HCT116 (cell line): ENCODE data around the gene ERG. TPM values are rescaled to one million over a fixed set of nuclear protein-coding genes. Genes with fewer than 3 reads are reported as not detected.

Experiments used
- ATAC-seq: fragments of 200-7000 bp; cut with Tn5 transposase; 2 replicates; pipeline ENCODE4 v1.9.1; 2020; ENCODE audit warnings: mild to moderate bottlenecking, moderate library complexity
- BruUV-seq: library from RNA; stranded (reverse); fragments of 400-500 nt; replicated peaks from 2 replicates; lab custom pipeline; 2021; lab: Mats Ljungman, UMichigan
- CTCF ChIA-PET: fragments of 300-600 bp; sonication (Branson Sonifier 250); formaldehyde crosslinking; loops from one replicate; lab custom pipeline; 2021; ENCODE audit warnings: antibody characterized with exemption; lab: Charles Lee
- POLR2A ChIA-PET: fragments of 300-600, 350-600 bp; sonication (Branson Sonifier 250); formaldehyde crosslinking; loops from one replicate; lab custom pipeline; 2021; ENCODE audit warnings: antibody characterized with exemption; lab: Charles Lee
- RAD21 ChIA-PET, 2 experiments: fragments of 300-600 bp; sonication (Branson Sonifier 250); formaldehyde crosslinking; loops; one replicate each; lab custom pipeline; 2023; ENCODE audit warnings: low total read pairs in 2 of 2; ENCODE audit not compliant: uncharacterized antibody in 2 of 2, unreplicated experiment in 2 of 2, low non-redundant PET in 1 of 2; lab: Charles Lee
- DNase-seq: peaks from one replicate; pipeline ENCODE4 v3.0.0-alpha.2; 2010; ENCODE audit warnings: low read depth, low spot score
- H2AFZ ChIP-seq: fragments of 200-600 bp; shearing (Covaris generic), sonication (generic); 2 replicates; pipeline ENCODE4 v1.6.1; 2017; ENCODE audit warnings: low read depth, mixed run types, mixed read lengths, antibody characterized with exemption, low read length; ENCODE audit not compliant: poor library complexity, severe bottlenecking
- H3K27ac ChIP-seq: 2 replicates; pipeline ENCODE4 v1.5.1; 2012; ENCODE audit warnings: low read depth, low read length
- H3K27me3 ChIP-seq: fragments of 200-600 bp; sonication (generic); 2 replicates; pipeline ENCODE4 v1.6.1; 2016; ENCODE audit warnings: mixed run types, low read length, mixed read lengths; ENCODE audit not compliant: insufficient read depth
- H3K36me3 ChIP-seq, 2 experiments: fragments of 200-500 bp in 1 of 2; fragments of 200-600 bp in 1 of 2; sonication (Bioruptor generic) in 1 of 2; sonication (generic) in 1 of 2; 2 replicates each; pipeline versions ENCODE4 v1.5.1 to v1.6.1; 2014 to 2016; ENCODE audit warnings: low read length in 2 of 2, inconsistent platforms in 1 of 2, mixed read lengths in 1 of 2, mixed run types in 1 of 2; ENCODE audit not compliant: insufficient read depth in 2 of 2, control insufficient read depth in 1 of 2
- H3K4me1 ChIP-seq, 2 experiments: fragments of 200-600 bp in 1 of 2; sonication (generic) in 1 of 2; 2 replicates each; pipeline versions ENCODE4 v1.5.1 to v1.6.1; 2012 to 2017; ENCODE audit warnings: low read length in 2 of 2, inconsistent platforms in 1 of 2, mild to moderate bottlenecking in 1 of 2, mixed read lengths in 1 of 2, mixed run types in 1 of 2, moderate library complexity in 1 of 2; ENCODE audit not compliant: insufficient read depth in 2 of 2, control insufficient read depth in 1 of 2
- H3K4me2 ChIP-seq: fragments of 200-600 bp; sonication (generic); 2 replicates; pipeline ENCODE4 v1.6.1; 2017; ENCODE audit warnings: mixed run types, low read length, mixed read lengths
- H3K4me3 ChIP-seq, 2 experiments: fragments of 200-600 bp in 1 of 2; sonication (generic) in 1 of 2; replicated peaks in 1 of 2; 2 replicates each; pipeline ENCODE4 v1.5.1; 2011 to 2016; ENCODE audit warnings: low read length in 2 of 2, control low read depth in 1 of 2, low read depth in 1 of 2, mild to moderate bottlenecking in 1 of 2, mixed read lengths in 1 of 2, mixed run types in 1 of 2
- H3K79me2 ChIP-seq: fragments of 200-600 bp; sonication (generic); 2 replicates; pipeline ENCODE4 v1.6.1; 2017; ENCODE audit warnings: mild to moderate bottlenecking, mixed run types, low read length, moderate library complexity, mixed read lengths; ENCODE audit not compliant: insufficient read depth
- H3K9ac ChIP-seq: fragments of 200-600 bp; sonication (generic); 2 replicates; pipeline ENCODE4 v1.6.1; 2016; ENCODE audit warnings: low read length, mixed read lengths
- H3K9me2 ChIP-seq: fragments of 200-600 bp; sonication (generic), shearing (Covaris generic); 2 replicates; pipeline ENCODE4 v1.6.1; 2017; ENCODE audit warnings: mixed run types, mild to moderate bottlenecking, moderate library complexity; ENCODE audit not compliant: insufficient read depth
- H3K9me3 ChIP-seq, 2 experiments: fragments of 200-500 bp in 1 of 2; fragments of 200-600 bp in 1 of 2; sonication (Bioruptor generic) in 1 of 2; sonication (generic) in 1 of 2; 2 replicates each; pipeline ENCODE4 v1.6.1; 2014 to 2017; ENCODE audit warnings: low read length in 2 of 2, mixed read lengths in 2 of 2, inconsistent platforms in 1 of 2, low read depth in 1 of 2, mild to moderate bottlenecking in 1 of 2, mixed run types in 1 of 2, moderate library complexity in 1 of 2; ENCODE audit not compliant: control insufficient read depth in 1 of 2, insufficient read depth in 1 of 2
- H4K20me1 ChIP-seq: fragments of 200-600 bp; sonication (generic), shearing (Covaris generic); 2 replicates; pipeline ENCODE4 v1.6.1; 2017; ENCODE audit warnings: mixed run types, mild to moderate bottlenecking, moderate library complexity; ENCODE audit not compliant: insufficient read depth
- CEBPB ChIP-seq: IDR thresholded peaks from 2 replicates; pipeline ENCODE4 v1.6.1; 2012; ENCODE audit warnings: low read depth
- EZH2 ChIP-seq: fragments of 200-600 bp; sonication (generic); IDR thresholded peaks from 2 replicates; pipeline ENCODE4 v1.6.1; 2017; ENCODE audit warnings: antibody characterized with exemption, mixed run types
- FOSL1 ChIP-seq: IDR thresholded peaks from 2 replicates; pipeline ENCODE4 v1.6.1; 2012; ENCODE audit warnings: low read depth
- REST ChIP-seq: IDR thresholded peaks from 2 replicates; pipeline ENCODE4 v1.6.1; 2012; ENCODE audit warnings: low read depth
- intact Hi-C: fragments of 100-400 bp; cut with micrococcal nuclease; formaldehyde crosslinking; loops from 2 replicates; pipeline ENCODE4 v1.10.0; 2022
- total RNA-seq: library from RNA; stranded (reverse); gene quantifications from one replicate; pipeline ENCODE4 v1.2.1, GENCODE V29; 2021; ENCODE audit not compliant: unreplicated experiment
- TF ChIP-seq, protein P1 (sequence below): IDR thresholded peaks from 2 replicates; pipeline ENCODE4 v1.6.1; 2011; ENCODE audit warnings: mild to moderate bottlenecking, low read length, moderate library complexity; ENCODE audit not compliant: insufficient replicate concordance; ENCODE audit errors: extremely low read depth

Gene ERG
- total RNA-seq, 1 experiment from 2014 or later, result 0.17 TPM

DNA sequence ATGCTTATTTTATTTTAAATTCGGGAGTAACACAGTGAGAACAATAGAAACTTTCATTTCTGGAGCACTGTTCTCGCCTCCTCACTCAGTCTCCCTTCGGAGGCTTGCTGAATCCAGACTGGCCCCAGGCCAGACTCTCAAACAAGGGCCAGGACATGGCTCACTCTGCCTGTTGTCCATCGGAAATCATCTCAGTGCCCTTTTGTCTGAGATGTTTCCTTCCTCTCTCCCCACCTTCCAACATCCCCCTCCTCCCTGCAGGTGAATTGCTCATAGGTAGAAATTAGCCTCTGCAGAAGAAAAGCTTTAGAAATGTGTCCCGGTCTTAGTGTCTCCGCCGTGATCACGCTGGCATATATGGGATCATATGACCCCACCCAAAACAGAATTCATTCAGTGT, 55.2 kb downstream of the ERG start:
- Histone ChIP-seq H3K9ac (no peak overlapping the region), H3K4me2 (no peak overlapping the region), H3K27me3 (peaks cover 16% of the 10 kb centered on the region)
- TF ChIP-seq FOSL1 (no peak), EZH2 (no peak), REST (no peak), CEBPB (no peak)
- TF ChIP-seq, protein P1, sequence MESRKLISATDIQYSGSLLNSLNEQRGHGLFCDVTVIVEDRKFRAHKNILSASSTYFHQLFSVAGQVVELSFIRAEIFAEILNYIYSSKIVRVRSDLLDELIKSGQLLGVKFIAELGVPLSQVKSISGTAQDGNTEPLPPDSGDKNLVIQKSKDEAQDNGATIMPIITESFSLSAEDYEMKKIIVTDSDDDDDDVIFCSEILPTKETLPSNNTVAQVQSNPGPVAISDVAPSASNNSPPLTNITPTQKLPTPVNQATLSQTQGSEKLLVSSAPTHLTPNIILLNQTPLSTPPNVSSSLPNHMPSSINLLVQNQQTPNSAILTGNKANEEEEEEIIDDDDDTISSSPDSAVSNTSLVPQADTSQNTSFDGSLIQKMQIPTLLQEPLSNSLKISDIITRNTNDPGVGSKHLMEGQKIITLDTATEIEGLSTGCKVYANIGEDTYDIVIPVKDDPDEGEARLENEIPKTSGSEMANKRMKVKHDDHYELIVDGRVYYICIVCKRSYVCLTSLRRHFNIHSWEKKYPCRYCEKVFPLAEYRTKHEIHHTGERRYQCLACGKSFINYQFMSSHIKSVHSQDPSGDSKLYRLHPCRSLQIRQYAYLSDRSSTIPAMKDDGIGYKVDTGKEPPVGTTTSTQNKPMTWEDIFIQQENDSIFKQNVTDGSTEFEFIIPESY, result no peak
- TF ChIP-seq, all 23 proteins: peak for 0
- DNase-seq, result no peak
- RAD21 ChIA-PET, result no interaction called here
- Histone ChIP-seq H3K27ac (no peak overlapping the region), H3K9me3 (no peaks in the 10 kb centered on the region), H3K9me2 (no peaks in the 10 kb centered on the region), H4K20me1 (no peaks in the 10 kb centered on the region), H2AFZ (no peak overlapping the region), H3K4me1 (no peaks in the 10 kb centered on the region), H3K4me3 (no peak overlapping the region), H3K79me2 (no peaks in the 10 kb centered on the region), H3K36me3 (no peaks in the 10 kb centered on the region)
- CTCF ChIA-PET, result no interaction called here
- ATAC-seq, result no peak
- POLR2A ChIA-PET, result no interaction called here
- intact Hi-C loops, result no loop called here
- no TSS peak for BruUV-seq
